NCI-H128 (cell line): ENCODE results near the gene CFDP1.
"Not testable (repeated sequence)": the region's sequence is repeated elsewhere in the genome, so short reads cannot be mapped to it uniquely, and the experiment has no call there.

Source experiments
- DNase-seq: peaks from one replicate; lab custom pipeline; 2025; ENCODE audit not compliant: unreplicated experiment; lab: John Stamatoyannopoulos, UW

Gene CFDP1

GRCh38 chr16:75298267-75298666 is 135.0 kb downstream of the CFDP1 start:
- DNase-seq = no peak

GRCh38 chr16:75296606-75297005 is 136.7 kb downstream of the CFDP1 start:
- DNase-seq = no peak

GRCh38 chr16:75294773-75295459 is 138.4 kb downstream of the CFDP1 start:
- no peak for DNase-seq

DNA sequence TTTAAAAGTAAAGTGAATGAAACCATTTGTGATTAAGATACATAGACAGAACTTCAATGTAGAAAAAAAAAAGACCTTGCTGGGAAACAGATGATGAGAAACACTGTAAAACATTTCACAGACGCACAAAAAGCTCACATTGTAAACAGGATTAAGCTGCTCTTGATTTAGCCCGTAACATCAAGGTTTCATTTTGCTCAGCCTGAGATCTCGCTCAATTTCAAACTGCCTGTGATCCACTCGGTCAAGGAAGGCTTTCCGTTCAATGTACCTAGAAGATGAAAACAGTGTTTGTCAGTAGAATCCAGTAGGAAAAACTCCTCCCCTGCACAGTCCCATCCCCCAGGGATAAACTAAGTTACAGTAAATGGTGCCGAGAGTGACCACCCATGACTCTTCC is 139.5 kb downstream of the CFDP1 start:
- DNase-seq = no peak

DNA sequence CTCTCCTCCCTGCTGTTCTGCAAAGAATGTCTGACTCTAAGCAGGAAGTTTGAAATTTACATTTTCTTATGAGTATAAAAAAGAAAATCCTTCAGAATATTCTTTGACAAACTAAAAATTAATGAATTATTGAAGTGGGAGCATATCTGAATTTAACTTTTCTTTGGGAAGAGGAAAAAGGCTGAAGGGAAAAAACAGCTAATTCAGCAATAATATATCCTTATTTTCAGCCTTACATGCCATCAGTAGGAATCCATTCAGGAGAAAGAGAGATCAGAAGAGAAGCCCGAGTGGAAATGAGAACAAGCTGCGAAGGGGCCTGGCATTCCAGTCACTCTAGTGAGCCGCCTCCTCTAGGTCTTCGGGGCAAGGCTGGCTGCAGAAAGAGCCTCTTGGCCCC is 140.1 kb downstream of the CFDP1 start:
- no peak for DNase-seq

DNA sequence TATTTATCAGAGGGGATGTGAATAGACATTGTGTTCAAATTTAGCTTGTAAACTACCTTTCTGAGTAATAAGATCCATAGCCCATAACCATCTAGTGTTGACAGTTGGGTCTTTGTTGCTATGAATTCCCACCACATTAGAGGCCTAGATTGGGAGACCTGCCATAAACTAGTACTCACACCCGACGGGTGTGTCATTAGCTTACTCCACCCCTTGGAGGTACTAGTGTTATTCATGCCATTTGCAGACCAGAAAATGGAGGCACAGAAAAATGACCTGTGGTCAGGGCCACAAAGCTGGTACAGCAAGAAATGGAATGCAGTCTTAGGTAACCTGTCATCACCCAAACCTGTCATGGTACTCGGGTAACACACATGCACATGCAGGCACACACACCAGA is 140.6 kb downstream of the CFDP1 start:
- DNase-seq = no peak

- DNase-seq = no peak
These were observed 144.1 kb downstream of the CFDP1 start for GRCh38 chr16:75289189-75289588.

DNA sequence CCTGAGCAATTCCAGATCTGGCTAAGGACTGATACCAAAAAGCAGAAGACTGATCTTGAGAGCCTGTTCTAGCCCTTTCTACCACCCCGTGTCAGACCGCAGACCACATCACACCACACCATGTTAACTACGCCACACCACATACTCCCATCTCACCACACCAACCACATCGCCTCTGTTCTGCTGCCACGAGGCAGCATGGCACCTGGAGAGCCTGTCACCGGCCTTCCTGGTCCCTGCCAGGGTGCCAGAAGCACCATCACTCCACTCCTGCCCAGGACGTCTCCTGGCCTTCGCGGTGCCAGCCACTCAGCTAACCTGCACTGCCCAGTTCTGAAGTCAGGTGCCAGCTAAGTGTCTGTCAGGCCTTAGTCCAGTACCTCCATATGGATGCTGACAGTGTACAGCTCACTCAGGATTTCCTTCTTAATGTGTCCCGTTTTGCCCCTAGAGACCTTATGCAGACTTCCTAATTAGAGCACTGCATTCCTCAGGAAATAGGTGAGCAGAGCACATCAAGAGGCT is 144.6 kb downstream of the CFDP1 start:
- DNase-seq = no peak

- no peak for DNase-seq
These were observed 145.1 kb downstream of the CFDP1 start for GRCh38 chr16:75288181-75288580.

DNA sequence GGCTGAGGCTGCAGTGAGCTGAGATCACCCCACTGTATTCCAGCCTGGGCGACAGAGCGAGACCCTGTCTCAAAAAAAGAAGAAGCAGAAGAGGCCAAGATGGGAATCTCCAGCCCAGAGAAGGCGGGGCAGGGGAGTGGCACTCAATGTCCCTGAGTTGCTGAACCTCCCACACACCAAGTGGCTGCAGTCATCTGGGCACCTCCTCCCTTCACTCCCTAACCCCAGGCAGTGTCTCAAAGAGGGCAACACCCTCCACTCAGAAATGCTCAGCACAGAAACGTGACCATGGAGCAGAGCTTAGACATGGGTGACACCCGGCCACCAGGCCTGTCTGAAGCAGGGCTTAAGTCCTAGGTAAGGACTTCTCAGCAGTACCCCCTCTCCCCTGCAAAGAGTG is 145.6 kb downstream of the CFDP1 start:
- DNase-seq = no peak

DNA sequence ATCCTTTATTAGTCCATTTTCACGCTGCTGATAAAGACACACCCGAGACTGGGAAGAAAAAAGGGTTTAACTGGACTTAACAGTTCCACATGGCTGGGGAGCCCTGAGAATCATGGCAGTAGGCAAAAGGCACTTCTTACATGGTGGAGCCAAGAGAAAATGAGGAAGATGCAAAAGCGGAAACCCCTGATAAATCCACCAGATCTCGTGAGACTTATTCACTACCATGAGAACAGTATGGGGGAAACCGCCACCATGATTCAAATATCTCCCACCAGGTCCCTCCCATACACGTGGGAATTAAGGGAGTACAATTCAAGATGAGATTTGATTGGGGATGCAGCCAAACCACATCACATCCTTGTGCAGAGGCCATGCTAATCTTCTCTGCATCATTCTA is 146.9 kb downstream of the CFDP1 start:
- DNase-seq = no peak

DNA sequence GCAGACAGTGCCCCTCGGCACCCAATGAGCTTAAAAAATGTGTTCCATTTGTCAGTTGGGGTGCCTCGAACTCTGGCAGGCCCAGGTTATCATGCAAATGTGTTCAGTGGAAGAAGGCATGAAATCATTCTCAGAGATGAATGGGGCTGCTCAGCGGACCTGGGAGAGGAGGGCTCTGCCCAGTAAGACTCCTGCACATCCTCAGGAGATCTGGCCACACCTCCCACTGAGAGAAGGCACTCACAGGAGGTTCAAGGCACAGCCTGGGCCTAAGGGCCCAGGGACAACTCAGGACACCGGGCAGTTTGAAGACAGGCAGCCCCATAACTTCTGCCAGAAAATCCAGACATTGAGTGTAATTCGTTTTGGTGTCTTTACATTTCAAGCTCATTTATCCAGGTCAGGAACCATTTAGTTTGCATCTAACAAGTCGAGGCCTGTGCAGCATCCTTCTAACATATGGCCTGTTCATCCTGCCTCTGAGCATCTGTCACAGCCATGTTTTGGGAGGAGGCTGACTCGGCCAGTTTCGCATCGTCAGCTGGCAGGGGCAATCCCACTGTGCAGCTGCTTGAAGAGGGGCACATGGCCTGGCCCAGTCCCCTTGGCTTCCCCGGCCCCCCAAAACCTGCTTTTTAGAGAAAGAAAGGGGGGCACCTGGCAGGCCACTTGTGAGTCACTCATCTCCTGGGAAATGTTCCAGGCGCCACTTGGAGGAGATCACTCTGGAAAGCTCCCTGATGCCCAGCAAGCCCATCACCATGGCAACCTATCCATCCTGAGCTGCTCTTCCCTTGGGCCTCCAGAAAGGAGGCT is 150.6 kb downstream of the CFDP1 start:
- DNase-seq = no peak

DNA sequence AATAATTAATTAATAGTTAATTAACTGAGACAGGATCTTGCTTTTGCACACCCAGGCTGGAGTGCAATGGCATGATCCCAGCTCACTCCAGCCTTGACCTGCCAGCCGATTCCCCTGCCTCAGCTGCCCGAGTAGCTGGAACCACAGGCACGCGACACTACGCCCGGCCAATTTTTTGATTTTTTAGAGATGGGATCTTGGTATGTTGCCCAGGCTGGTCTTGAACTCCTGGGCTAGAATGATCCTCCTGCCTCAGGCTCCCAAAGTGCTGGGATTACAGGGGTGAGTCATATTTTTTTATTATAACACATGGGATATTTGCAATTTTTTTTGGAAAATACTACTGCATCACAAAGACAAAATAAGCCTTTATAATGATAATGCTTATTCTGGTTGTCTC is 151.5 kb downstream of the CFDP1 start:
- no peak for DNase-seq

- not testable (repeated sequence) for DNase-seq
These were observed 152.3 kb downstream of the CFDP1 start for GRCh38 chr16:75281009-75281408.

- no peak for DNase-seq
These were observed 152.9 kb downstream of the CFDP1 start for GRCh38 chr16:75280331-75280804.

DNA sequence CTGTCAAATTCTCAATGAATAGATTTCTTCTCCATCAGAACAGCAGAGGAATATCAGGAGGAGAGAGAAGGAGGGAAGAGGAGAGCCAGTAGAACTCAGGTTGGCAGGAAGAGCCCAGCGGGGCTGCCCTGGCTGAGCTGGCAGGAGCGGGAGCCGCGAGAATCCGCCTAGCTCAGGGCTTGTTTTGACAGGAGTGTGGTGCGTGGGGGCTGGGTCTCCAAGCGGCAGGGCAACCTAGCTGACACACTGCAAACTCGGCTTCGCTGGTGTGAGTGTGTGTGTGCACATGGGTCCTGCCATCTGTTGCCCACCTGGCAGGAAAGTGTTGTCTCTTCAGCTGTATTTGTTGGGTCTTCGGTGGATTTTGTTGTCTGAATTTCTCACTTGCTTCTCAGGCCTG is 154.0 kb downstream of the CFDP1 start:
- DNase-seq = no peak

GRCh38 chr16:75273054-75273925 is 160.0 kb downstream of the CFDP1 start:
- DNase-seq = no peak

- not testable (repeated sequence) for DNase-seq
These were observed 160.7 kb downstream of the CFDP1 start for GRCh38 chr16:75272629-75273028.

DNA sequence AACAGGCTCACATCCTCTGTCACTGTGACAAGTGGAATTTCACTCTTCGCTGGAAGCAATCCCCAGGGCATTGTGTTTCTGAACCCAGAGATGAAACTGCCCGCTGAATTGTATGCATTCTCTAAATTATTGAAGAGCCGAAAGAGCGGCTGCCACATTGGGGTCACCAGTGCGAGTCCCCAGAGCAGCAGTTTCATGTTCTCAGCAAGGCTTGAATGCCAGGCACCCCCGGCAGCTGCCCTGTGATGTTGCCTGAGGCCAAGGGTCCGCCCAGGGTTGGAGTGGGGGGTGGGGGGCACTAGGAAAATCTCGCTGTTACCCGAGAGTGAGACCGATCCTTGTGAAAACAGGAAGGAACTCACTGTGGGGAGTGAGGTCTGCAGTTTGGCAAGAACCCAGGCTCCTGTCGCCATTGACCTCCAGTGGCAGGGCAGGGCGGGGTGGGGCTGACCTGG is 161.2 kb downstream of the CFDP1 start:
- DNase-seq = no peak

DNA sequence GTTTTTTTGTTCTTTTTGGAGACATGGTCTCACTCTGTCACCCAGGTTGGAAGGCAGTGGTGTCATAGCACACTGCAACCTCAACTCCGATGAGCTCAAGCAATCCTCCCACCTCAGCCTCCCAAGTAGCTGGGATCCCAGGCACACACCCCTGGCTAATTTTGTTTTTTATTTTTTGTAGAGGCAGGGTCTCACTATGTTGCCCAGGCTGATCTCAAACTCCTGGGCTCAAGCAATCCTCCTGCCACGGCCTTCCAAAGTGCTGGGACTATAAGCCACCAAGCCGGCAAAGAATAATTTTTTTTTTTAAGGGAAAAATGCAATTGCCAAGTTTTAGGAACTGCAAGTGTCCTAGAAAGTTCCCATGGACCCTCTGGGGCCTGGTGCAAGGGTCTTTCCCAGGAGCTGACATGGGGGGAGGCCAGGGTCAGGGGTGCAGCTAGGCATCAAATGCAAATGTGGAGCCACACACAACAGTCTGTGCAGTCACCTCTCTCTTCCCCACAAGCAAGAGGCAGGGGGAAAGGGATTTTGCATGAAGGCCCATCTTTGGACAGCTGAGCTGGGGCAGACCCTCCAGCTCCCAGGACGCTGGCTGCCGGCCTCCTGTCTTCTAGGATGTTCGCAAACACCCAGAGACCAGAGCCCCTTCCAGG is 161.7 kb downstream of the CFDP1 start:
- DNase-seq = no peak

DNA sequence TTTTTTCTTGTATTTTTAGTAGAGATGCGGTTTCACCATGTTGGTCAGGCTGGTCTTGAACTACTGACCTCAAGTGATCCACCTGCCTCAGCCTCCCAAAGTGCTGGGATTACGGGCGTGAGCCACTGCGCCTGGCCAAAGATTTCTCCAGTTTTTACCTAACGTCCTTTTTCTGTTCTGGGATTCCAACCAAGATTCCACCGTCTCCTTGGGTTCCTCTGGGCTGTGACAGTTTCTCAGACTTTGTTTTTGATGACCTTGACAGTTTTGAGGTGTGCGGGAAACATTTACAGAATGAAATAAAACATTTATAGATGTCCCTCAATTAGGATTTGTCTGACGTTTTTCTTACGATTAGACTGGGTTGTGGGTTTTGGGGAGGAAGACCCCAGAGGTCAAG is 163.9 kb downstream of the CFDP1 start:
- DNase-seq = not testable (repeated sequence)
